GM19238 (cell line): ENCODE results near the gene OR6C68.
"Not testable (repeated sequence)": the region's sequence is repeated elsewhere in the genome, so short reads cannot be mapped to it uniquely, and the experiment has no call there.

Source experiments
- DNase-seq: peaks from one replicate; pipeline ENCODE4 v3.0.0; 2011; ENCODE audit warnings: low spot score; ENCODE audit not compliant: insufficient read length

Gene OR6C68

DNA sequence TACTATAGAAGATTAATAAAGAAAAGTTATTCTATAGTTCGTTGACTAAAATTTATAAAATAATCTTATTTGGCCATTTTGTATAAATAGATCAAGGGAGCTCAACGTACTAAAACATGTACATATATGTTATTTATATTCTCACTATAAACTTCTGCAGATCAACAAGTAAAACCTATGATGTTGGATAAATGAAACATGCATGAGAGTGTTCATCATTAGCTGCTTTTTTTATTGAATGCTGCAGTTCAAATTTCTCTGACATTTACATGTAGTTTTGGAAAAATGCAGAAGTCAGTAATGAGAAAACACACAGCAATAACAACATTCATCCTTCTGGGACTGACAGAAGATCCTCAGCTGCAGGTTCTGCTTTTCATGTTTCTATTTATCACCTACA lies at the start of gene OR6C68:
Gene OR6C68, plus strand, starts transcription at position 301 of the 400 bp plus-strand sequence. Its CDS starts 0 bp downstream, at position 301.
- DNase-seq, result no peak

DNA sequence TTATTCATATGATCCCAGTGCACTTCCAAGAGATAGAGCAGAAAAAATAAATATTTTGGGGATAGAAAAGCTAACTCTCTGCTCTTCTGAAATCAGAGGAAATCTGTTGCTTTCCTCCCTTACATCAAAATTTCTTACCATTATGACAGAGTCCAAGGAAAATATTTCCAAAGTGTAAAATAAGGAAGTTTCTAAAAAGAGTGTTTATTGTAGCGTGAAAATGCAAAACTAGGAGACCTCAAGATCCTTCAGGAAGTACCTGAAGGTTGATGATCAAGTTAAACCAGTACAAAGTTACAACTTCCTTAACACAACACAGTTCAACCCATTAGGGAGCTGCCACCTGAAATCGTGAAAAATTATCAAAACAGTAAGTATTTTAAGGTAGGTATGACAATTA lies 48.4 kb upstream of the OR6C68 start, which contains the start of gene OR6C2:
Gene OR6C2, plus strand, starts transcription at position 301 of the 400 bp plus-strand sequence. CDS start 8,138 bp downstream, outside the sequence.
- no peak for DNase-seq

- DNase-seq, result no peak
These were observed 46.8 kb upstream of the OR6C68 start for GRCh38 chr12:55445357-55445756.

DNA sequence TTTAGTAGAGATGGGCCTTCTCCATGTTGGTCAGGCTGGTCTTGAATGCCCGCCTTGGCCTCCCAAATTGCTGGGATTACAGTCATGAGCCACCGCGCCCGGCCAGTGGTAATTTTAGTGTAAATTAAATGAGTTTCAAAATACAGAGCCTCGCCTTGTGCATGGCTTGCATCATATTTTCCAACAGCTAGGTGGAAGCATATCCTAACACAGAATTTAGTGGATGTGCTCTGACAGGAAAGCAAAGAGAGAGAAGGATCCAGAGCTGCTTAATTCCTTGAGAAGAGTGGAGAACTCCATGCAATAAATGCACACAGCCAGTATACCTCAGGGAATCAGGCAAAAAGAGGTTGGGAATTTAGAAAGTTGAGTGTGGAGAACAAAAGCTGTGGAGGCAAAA lies 45.9 kb upstream of the OR6C68 start:
- no peak for DNase-seq

- no peak for DNase-seq
These were observed 43.4 kb upstream of the OR6C68 start for GRCh38 chr12:55448825-55449224.

DNA sequence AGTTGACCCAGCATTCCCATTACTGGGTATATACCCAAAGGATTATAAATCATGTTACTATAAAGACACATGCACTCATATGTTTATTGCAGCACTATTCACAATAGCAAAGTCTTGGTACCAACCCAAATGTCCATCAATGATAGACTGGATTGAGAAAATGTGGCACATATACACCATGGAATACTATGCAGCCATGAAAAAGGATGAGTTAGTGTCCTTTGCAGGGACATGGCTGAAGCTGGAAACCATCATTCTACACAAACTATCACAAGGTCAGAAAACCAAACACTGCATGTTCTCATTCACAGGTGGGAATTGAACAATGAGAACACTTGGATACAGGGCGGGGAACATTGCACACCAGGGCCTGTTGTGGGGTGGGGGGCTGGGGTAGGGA lies 27.3 kb upstream of the OR6C68 start:
- DNase-seq, result not testable (repeated sequence)

DNA sequence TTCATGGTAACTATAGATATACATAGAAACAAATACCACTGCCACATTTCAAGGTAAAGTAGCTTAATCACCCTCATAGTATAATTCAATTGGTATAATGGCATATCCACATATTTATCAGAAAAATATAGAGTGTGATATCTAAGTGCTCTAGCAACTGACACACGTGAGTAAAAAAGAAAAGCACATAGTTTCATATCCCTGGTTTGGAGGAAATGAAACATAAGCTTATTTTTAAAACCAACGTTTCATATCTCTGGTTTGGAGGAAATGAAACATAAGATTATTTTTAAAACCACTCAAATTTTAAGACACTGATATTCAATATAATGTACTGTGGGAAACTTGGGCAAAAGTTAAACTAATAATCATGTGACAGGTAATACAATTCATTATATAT lies 24.3 kb upstream of the OR6C68 start:
- no peak for DNase-seq

DNA sequence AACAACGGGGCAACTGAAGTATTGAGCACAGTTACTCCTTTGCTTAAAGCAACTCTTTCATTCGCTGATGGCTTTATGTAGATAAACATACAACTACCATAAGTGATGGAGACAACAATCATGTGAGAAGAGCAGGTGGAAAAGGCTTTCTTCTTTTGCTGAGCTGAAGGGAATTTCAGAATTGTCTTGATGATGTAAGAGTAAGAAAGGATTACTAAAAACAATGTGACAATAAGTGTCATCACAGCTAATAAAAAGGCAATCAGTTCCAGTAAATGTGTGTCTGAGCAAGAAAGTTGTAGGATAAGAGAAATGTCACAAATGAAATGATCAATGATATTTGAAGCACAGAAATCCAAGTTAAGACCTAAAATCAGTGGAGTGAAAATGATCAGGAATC lies 22.9 kb upstream of the OR6C68 start:
- DNase-seq, result no peak

GRCh38 chr12:55470088-55470829 lies 21.9 kb upstream of the OR6C68 start, which contains the start of gene OR6C70:
TSS of gene OR6C70 (minus strand) at chr12:55470138. CDS start at chr12:55470138, 0 bp downstream.
- no peak for DNase-seq

DNA sequence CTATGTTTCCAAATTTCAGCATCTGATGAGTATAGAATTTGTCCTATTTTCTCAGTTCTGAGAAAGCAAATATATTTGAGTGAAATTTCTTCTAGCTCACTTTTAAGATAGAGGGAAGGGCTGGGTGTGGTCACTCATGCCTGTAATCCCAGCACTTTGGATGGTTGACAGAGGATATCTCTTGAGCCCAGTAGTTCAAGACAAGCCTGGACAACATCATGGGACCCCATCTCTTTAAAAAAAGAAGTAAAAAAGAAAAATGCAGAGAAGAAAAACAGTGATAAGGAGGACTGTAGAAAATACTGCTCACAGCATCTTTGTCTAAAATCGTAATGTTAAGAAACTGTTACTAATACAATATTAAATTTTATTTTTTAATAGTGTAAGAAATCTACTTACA lies 19.9 kb upstream of the OR6C68 start:
- DNase-seq, result no peak

DNA sequence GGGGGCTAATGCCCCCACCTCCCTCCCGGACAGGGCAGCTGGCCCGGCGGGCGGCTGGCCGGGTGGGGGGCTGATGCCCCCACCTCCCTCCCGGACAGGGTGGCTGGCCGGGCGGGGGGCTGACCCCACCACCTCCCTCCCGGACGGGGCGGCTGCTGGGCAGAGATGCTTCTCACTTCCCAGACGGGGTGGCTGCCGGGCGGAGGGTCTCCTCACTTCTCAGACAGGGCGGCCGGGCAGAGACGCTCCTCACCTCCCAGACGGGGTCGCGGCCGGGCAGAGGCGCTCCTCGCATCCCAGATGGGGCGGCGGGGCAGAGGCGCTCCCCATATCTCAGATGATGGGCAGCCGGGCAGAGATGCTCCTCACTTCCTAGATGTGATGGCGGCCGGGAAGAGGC lies 13.0 kb upstream of the OR6C68 start:
- not testable (repeated sequence) for DNase-seq

DNA sequence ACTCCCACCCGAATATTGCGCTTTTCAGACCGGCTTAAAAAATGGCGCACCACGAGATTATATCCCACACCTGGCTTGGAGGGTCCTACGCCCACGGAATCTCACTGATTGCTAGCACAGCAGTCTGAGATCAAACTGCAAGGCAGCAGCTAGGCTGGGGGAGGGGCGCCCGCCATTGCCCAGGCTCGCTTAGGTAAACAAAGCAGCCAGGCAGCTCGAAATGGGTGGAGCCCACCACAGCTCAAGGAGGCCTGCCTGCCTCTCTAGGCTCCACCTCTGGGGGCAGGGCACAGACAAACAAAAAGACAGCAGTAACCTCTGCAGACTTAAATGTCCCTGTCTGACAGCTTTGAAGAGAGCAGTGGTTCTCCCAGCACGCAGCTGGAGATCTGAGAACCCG lies 7.9 kb upstream of the OR6C68 start:
- not testable (repeated sequence) for DNase-seq

GRCh38 chr12:55495490-55495889 lies 3.3 kb downstream of the OR6C68 start:
- DNase-seq, result no peak

DNA sequence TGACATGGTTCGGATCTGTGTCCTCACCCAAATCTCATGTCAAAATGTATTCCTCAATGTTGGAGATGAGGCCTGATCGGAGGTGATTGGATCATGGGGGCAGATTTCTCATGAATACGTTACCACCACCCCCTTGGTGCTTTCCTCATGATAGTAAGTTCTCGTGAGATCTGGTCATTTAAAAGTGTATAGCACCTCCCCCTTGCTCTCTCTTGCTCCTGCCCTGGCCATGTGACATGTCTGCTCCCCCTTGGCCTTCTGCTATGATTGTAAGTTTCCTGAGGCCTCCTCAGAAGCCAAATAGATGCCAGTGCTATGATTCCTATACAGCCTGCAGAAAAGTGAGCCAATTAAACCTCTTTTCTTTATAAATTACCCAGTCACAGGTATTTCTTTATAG lies 7.1 kb downstream of the OR6C68 start:
- no peak for DNase-seq

GRCh38 chr12:55499810-55500252 lies 7.7 kb downstream of the OR6C68 start:
- DNase-seq, result no peak

DNA sequence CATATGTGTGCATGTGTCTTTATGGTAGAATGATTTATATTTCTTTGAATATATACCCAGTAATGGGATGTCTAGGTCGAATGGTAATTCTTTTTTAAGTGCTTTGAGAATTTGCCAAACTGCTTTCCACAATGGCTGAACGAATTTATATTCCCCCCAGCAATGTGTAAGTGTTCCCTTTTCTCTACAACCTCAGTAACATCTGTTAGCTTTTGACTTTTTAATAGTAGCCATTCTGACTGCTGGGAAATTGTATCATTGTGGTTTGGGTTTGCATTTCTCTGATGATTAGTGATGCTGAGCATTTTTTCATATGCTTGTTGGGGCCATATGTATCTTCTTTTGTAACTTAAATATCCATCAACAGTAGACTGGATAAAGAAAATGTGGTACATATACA lies 9.4 kb downstream of the OR6C68 start:
- DNase-seq, result no peak

GRCh38 chr12:55515696-55516095 lies 23.5 kb downstream of the OR6C68 start:
- no peak for DNase-seq

DNA sequence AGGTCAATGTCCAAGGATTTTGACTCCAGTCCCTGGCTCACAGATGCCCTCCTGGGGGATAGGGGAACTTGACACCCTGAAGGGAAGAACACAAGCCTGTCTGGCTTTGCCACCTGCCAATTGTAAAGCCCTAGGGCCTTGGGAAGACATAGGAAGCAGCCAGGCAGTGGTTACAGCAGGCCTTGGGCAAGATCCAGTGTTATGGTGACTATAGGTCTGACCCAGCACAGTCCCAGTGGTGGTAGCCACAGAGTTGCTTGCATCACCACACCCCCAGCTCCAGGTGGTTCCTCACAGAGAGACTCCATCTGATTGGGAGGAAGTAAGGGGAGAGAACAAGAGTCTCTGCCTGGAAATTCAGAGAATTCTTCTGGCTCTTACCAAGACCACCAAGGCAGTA lies 24.2 kb downstream of the OR6C68 start:
- DNase-seq, result no peak
